ENCODE results near the gene MXD4. TPM values are rescaled to one million over a fixed set of nuclear protein-coding genes. Genes with fewer than 3 reads are reported as not detected.

Gene MXD4
- total RNA-seq, 1 donor from 2014 or later = 36.7 TPM

DNA sequence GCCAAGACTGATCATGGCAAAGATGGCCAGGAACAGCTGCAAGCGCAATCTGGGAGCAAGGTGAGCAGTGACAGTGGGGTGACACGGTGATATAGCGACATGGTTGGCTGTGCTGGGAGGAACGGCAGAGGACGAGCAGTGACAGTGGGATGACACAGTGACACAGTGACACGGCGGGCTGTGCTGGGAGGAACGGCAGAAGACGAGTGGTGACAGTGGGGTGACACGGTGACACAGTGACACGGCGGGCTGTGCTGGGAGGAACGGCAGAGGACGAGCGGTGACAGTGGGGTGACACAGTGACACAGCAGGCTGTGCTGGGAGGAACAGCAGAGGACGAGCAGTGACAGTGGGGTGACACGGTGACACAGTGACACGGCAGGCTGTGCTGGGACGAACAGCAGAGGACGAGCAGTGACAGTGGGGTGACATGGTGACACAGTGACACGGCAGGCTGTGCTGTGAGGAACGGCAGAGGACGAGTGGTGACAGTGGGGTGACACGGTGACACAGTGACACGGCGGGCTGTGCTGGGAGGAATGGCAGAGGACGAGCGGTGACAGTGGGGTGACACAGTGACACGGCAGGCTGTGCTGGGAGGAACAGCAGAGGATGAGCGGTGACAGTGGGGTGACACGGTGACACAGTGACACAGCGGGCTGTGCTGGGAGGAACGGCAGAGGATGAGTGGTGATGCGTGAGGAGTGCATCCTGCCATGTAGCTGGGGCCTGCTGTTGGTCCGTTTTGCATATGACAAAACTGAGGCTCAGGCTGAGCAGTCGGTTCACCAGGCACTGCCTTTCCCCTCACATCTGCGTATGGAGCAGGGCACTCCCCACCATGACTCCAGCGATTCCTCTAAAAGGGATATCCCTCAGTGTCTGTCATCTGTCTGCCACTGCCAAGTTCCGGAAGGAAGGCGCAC lies 36.0 kb upstream of the MXD4 start:
- DNase-seq (no peak), ATAC-seq (ENCODE audit: low read depth) (peak; percentile 95)
- Mint-ChIP-seq H3K4me3 (no peak overlapping the region), H3K27ac (peak overlapping the region; percentile 57), H3K4me1 (peaks cover 13% of the 10 kb centered on the region), H3K36me3 (ENCODE audit: low read depth) (no peaks in the 10 kb centered on the region), H3K9me3 (no peaks in the 10 kb centered on the region), H3K27me3 (no peaks in the 10 kb centered on the region)
- POLR2A ChIA-PET = interaction anchor here (0.7 to 1.3 kb wide), 3 partner anchors 16 to 699 kb away, joined by 3 to 6 read pairs (median 4); no protein-coding TSS in a partner anchor
- TF ChIP-seq, protein P1, sequence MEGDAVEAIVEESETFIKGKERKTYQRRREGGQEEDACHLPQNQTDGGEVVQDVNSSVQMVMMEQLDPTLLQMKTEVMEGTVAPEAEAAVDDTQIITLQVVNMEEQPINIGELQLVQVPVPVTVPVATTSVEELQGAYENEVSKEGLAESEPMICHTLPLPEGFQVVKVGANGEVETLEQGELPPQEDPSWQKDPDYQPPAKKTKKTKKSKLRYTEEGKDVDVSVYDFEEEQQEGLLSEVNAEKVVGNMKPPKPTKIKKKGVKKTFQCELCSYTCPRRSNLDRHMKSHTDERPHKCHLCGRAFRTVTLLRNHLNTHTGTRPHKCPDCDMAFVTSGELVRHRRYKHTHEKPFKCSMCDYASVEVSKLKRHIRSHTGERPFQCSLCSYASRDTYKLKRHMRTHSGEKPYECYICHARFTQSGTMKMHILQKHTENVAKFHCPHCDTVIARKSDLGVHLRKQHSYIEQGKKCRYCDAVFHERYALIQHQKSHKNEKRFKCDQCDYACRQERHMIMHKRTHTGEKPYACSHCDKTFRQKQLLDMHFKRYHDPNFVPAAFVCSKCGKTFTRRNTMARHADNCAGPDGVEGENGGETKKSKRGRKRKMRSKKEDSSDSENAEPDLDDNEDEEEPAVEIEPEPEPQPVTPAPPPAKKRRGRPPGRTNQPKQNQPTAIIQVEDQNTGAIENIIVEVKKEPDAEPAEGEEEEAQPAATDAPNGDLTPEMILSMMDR (IDR thresholded peaks at IDR 0.05) = no peak
- intact Hi-C loops (cut with micrococcal nuclease) = loop anchor here (1.0 to 5.0 kb wide), 3 partner anchors 16 to 56 kb away; partner anchors contain the start of genes HAUS3, MXD4 and POLN
- CTCF ChIA-PET = no interaction called here

DNA sequence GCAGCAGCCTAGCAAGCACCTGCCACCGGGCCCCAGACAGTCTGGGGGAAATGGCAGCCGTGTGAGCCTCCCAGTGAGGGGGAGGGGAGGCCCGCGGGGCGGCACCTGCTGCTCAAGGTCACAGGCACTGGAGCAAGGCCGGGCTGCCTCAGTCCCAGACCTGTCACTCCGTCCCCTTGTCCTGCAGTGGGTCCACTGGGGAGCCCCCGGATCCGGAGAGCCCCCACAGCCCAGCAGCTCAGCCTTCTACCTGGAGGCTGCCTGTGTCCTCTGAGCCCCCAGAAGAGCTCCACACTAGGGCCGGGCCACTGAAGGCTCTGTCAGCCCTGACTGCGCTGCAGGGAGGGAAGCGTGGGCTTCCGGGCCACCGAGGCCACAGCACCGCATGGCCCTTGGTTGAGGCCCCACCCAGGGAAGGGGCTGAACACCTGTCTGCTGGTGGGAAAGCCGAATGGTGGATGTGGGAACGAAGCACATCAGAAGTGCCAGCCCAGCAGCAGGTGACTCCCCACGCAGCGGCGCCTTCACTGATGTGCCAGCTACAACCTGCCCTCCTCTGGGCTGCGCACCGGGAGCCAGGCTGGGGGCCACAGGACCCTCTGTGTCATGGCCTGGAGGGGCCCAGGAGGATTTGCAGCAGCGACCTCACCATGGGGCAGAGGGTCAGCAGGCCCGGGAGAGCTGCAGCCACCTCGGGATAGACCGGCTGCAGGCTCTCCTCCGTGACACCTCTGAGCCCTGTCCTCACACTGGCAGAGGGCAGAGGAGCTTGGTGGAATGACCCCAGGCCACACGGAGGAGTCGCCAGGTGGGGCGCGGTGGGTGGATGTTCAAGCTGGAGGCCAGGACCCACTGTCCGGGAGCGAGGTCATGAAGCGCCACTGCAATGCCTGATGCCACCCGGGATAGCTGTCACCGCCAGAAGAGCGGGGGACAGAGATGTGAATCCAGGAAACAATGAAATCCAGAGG lies 35.0 kb upstream of the MXD4 start:
- Mint-ChIP-seq H3K36me3 (ENCODE audit: low read depth) (no peaks in the 10 kb centered on the region), H3K9me3 (no peaks in the 10 kb centered on the region), H3K27ac (no peak overlapping the region), H3K27me3 (no peaks in the 10 kb centered on the region), H3K4me3 (no peak overlapping the region), H3K4me1 (peaks cover 16% of the 10 kb centered on the region)
- intact Hi-C loops (cut with micrococcal nuclease) = loop anchor here (5.0 kb wide), 1 partner anchor 35 kb away; the partner anchor contains the start of gene MXD4
- ChIA-PET POLR2A (interaction anchor here (1.3 kb wide), 2 partner anchors 15 to 24 kb away, joined by 4 to 6 read pairs; no protein-coding TSS in a partner anchor), CTCF (no interaction called here)
- TF ChIP-seq, protein P1 (IDR thresholded peaks at IDR 0.05) = no peak
- peak; percentile 12 for DNase-seq
- no peak for ATAC-seq (ENCODE audit: low read depth)

DNA sequence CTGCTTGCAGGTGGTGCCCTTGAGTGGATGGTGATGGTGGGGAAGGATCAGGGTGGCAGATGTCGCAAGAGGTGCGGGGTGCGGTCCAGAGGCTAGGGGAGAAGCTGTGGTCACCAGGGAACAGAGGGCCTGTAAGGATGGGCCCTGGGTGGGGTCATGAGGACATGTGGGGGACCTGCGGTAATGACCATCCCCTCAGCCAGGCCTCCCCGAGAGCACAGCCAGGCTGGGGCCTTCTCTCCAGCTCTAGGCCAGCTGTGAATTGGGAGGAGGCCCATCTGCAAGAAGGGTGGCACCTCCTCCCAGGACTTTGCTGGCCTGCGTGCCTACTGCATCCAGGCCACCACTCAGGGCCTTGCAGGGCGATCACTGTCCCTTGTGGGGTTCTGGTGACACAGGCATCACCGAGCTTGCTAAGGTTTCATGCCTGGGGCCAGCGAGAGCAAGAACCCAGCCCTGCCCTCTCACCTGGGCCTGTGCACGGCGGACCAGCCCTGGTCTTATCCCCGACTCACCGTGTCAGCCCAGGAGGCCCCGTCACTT lies 34.1 kb upstream of the MXD4 start:
- peaks cover 21% of the 10 kb centered on the region for H3K4me1 Mint-ChIP-seq
- POLR2A ChIA-PET = no interaction called here
- no peaks in the 10 kb centered on the region for H3K27me3 Mint-ChIP-seq
- ATAC-seq (ENCODE audit: low read depth) (no peak), DNase-seq (peak; percentile 9)
- H3K36me3 Mint-ChIP-seq (ENCODE audit: low read depth) = no peaks in the 10 kb centered on the region
- CTCF ChIA-PET = no interaction called here
- no peak overlapping the region for H3K4me3 Mint-ChIP-seq
- TF ChIP-seq, protein P1 (IDR thresholded peaks at IDR 0.05) = no peak
- intact Hi-C loops (cut with micrococcal nuclease) = loop anchor here (5.0 kb wide), 1 partner anchor 34 kb away; the partner anchor contains the start of gene MXD4
- no peak overlapping the region for H3K27ac Mint-ChIP-seq
- H3K9me3 Mint-ChIP-seq = no peaks in the 10 kb centered on the region

DNA sequence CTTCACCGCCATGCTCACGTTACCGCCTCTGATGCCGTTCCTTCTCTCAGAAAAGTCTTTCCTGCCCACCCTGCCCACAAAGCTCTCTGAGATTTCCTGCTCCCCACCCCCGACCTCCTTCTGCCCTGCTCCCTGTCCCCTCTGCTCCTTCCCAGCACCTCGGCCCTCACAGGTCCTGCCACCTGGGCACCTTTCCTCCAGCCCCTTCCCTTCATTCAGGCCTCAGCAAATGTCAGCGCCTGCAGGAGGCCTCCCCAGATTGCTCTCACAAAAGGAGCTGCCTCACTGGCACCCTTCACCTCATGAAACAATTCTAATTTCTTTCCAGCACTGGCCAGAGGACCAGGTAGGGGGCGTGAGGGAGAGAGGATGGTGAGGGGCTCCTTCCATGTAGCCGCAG lies 33.6 kb upstream of the MXD4 start:
- no peaks in the 10 kb centered on the region for H3K36me3 Mint-ChIP-seq (ENCODE audit: low read depth)
- ATAC-seq (ENCODE audit: low read depth) (no peak), DNase-seq (peak; percentile 11)
- no peaks in the 10 kb centered on the region for H3K27me3 Mint-ChIP-seq
- intact Hi-C loops (cut with micrococcal nuclease) = loop anchor here (5.0 kb wide), 1 partner anchor 33 kb away; the partner anchor contains the start of gene MXD4
- peaks cover 25% of the 10 kb centered on the region for H3K4me1 Mint-ChIP-seq
- ChIA-PET CTCF (no interaction called here), POLR2A (no interaction called here)
- no peaks in the 10 kb centered on the region for H3K9me3 Mint-ChIP-seq
- TF ChIP-seq, protein P1 (IDR thresholded peaks at IDR 0.05) = no peak
- H3K4me3 Mint-ChIP-seq = no peak overlapping the region
- no peak overlapping the region for H3K27ac Mint-ChIP-seq

Measured in activated B cell treated with CpG ODN at 0.5 μM for 24 hours (primary cell).